ENCODE results near the gene SENP3. TPM values are rescaled to one million over a fixed set of nuclear protein-coding genes. Genes with fewer than 3 reads are reported as not detected.

SENP3 gene
- total RNA-seq, 4 donors from 2014 or later: 62.4 to 73.3 (median 66.3) TPM

- TF ChIP-seq, protein P1, sequence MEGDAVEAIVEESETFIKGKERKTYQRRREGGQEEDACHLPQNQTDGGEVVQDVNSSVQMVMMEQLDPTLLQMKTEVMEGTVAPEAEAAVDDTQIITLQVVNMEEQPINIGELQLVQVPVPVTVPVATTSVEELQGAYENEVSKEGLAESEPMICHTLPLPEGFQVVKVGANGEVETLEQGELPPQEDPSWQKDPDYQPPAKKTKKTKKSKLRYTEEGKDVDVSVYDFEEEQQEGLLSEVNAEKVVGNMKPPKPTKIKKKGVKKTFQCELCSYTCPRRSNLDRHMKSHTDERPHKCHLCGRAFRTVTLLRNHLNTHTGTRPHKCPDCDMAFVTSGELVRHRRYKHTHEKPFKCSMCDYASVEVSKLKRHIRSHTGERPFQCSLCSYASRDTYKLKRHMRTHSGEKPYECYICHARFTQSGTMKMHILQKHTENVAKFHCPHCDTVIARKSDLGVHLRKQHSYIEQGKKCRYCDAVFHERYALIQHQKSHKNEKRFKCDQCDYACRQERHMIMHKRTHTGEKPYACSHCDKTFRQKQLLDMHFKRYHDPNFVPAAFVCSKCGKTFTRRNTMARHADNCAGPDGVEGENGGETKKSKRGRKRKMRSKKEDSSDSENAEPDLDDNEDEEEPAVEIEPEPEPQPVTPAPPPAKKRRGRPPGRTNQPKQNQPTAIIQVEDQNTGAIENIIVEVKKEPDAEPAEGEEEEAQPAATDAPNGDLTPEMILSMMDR (IDR thresholded peaks at IDR 0.05): no peak
- no peak for TF ChIP-seq POLR2A (IDR thresholded peaks at IDR 0.05)
- H3K9me3 ChIP-seq: no peaks in the 10 kb centered on the region
- WGBS, 2 donors: 76 to 78% methylated on average over 7 of the region's 7 CpGs
- peaks cover 48 to 49% of the 10 kb centered on the region in 2 donors for H3K36me3 ChIP-seq
- no peak for DNase-seq
- no peaks in the 10 kb centered on the region for H3K27me3 ChIP-seq
- peaks cover 16 to 41% of the 10 kb centered on the region in 2 donors for H3K4me1 ChIP-seq
- no peak overlapping the region for H3K27ac ChIP-seq
- no peak overlapping the region for H3K4me3 ChIP-seq (replicated peaks in 1 of 3)
- intact Hi-C loops (cut with DNase I): no loop called here
Observed at GRCh38 chr17:7575959-7576358, 14.2 kb downstream of the SENP3 start.

GRCh38 chr17:7576432-7576937, 14.8 kb downstream of the SENP3 start:
- Histone ChIP-seq H3K36me3 (peaks cover 47 to 48% of the 10 kb centered on the region in 2 donors), H3K9me3 (no peaks in the 10 kb centered on the region), H3K27ac (no peak overlapping the region), H3K4me1 (peaks cover 16 to 44% of the 10 kb centered on the region in 2 donors), H3K4me3 (replicated peaks in 1 of 3) (no peak overlapping the region), H3K27me3 (no peaks in the 10 kb centered on the region)
- intact Hi-C loops (cut with DNase I): no loop called here
- WGBS, 2 donors: 89 to 93% methylated on average over 14 of the region's 14 CpGs
- TF ChIP-seq POLR2A (IDR thresholded peaks at IDR 0.05): no peak
- TF ChIP-seq, protein P1 (IDR thresholded peaks at IDR 0.05): no peak
- no peak for DNase-seq

GRCh38 chr17:7577327-7578199, 15.8 kb downstream of the SENP3 start:
- TF ChIP-seq POLR2A (IDR thresholded peaks at IDR 0.05): no peak
- TF ChIP-seq, protein P1 (IDR thresholded peaks at IDR 0.05): no peak
- Histone ChIP-seq H3K27ac (no peak overlapping the region), H3K27me3 (no peaks in the 10 kb centered on the region), H3K9me3 (no peaks in the 10 kb centered on the region), H3K36me3 (peaks cover 47 to 48% of the 10 kb centered on the region in 2 donors), H3K4me3 (replicated peaks in 1 of 3) (no peak overlapping the region), H3K4me1 (peaks cover 17 to 45% of the 10 kb centered on the region in 2 donors)
- intact Hi-C loops (cut with DNase I): no loop called here
- no peak for DNase-seq
- 86 to 90% methylated on average over 16 to 17 of the region's 17 CpGs for WGBS, 2 donors

DNA sequence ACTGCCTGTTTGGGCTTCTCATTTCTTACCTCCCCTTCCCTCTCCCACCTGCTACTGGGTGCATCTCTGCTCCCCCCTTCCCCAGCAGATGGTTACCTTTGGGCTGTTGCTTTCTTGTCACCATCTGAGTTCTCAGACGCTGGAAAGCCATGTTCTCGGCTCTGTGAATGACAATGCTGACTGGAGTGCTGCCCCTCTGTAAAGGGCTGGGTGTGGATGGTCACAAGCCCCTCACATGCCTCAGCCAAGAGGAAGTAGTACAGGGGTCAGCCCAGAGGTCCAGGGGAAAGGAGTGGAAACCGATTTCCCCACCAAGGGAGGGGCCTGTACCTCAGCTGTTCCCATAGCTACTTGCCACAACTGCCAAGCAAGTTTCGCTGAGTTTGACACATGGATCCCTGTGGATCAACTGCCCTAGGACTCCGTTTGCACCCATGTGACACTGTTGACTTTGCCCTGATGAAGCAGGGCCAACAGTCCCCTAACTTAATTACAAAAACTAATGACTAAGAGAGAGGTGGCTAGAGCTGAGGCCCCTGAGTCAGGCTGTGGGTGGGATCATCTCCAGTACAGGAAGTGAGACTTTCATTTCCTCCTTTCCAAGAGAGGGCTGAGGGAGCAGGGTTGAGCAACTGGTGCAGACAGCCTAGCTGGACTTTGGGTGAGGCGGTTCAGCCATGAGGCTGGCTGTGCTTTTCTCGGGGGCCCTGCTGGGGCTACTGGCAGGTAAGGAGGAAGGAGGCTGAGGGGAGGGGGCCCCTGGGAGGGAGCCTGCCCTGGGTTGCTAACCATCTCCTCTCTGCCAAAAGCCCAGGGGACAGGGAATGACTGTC, 17.5 kb downstream of the SENP3 start, which contains the start of gene CD68:
Gene CD68 (plus strand): TSS at position 638 of the 833 bp plus-strand sequence. CDS start 40 bp downstream, at position 678.
- no peak within 1 kb of the TSS for H3K4me3 ChIP-seq (replicated peaks in 1 of 3)
- H3K36me3 ChIP-seq: peaks cover 44 to 47% of the 10 kb centered on the region in 2 donors
- peak; percentile 28 to 45 for DNase-seq
- H3K4me1 ChIP-seq: peaks cover 21 to 50% of the 10 kb centered on the region in 2 donors
- intact Hi-C loops (cut with DNase I): no loop called here
- no peaks in the 10 kb centered on the region for H3K9me3 ChIP-seq
- H3K27me3 ChIP-seq: no peaks in the 10 kb centered on the region
- 39 to 64% methylated on average over 5 to 6 of the region's 7 CpGs for WGBS, 2 donors
- peak within 1 kb of the TSS; percentile 44 to 85 (median 82) for H3K27ac ChIP-seq
- peak in 1 of 2 donors; percentile 30 for TF ChIP-seq POLR2A (IDR thresholded peaks at IDR 0.05)
- TF ChIP-seq, protein P1 (IDR thresholded peaks at IDR 0.05): no peak
